ENCODE measurements around the gene NEIL3.

The NEIL3 gene

GRCh38 chr4:177292171-177292570, 17.5 kb upstream of the NEIL3 start:
- Histone ChIP-seq H2AFZ (ENCODE audit: insufficient read depth, low read length, poor library complexity) (no peak overlapping the region), H3K14ac (ENCODE audit: low read length) (no peak overlapping the region), H2BK12ac (ENCODE audit: low read length) (no peak overlapping the region), H4K91ac (ENCODE audit: low read depth, low read length) (no peak overlapping the region), H2BK120ac (ENCODE audit: insufficient read depth, low read length, poor library complexity) (no peak overlapping the region), H3K4me2 (ENCODE audit: low read length) (no peak overlapping the region), H3K9ac (ENCODE audit: low read length) (no peak overlapping the region), H2BK5ac (ENCODE audit: low read depth, low read length, poor library complexity) (no peak overlapping the region), H3K4me1 (ENCODE audit: control insufficient read depth in 1 of 2, insufficient read depth in 2 of 2, low read length in 2 of 2) (no peaks in the 10 kb centered on the region), H3K79me1 (ENCODE audit: low read length) (no peaks in the 10 kb centered on the region), H3K27me3 (ENCODE audit: insufficient read depth, low read length) (no peaks in the 10 kb centered on the region), H3K4me3 (ENCODE audit: low read depth, low read length) (no peak overlapping the region), H3K36me3 (ENCODE audit: control insufficient read depth in 1 of 2, insufficient read depth in 2 of 2, low read length in 2 of 2) (no peaks in the 10 kb centered on the region), H3K79me2 (ENCODE audit: control insufficient read depth, insufficient read depth, low read length, poor library complexity) (no peaks in the 10 kb centered on the region), H4K8ac (ENCODE audit: low read depth, low read length) (no peak overlapping the region), H2AK5ac (ENCODE audit: low read length) (no peak overlapping the region), H3K18ac (ENCODE audit: low read length) (no peak overlapping the region), H3K9me3 (ENCODE audit: insufficient read depth, low read depth, low read length) (no peaks in the 10 kb centered on the region), H4K12ac (ENCODE audit: low read depth, low read length) (no peak overlapping the region), H3K4ac (ENCODE audit: low read depth, low read length) (no peak overlapping the region), H3K23ac (ENCODE audit: low read length) (no peak overlapping the region), H3K27ac (ENCODE audit: low read depth, low read length) (no peak overlapping the region)
- DNase-seq, result no peak
- no CpG with 5 or more reads among the region's 2 CpGs for WGBS (ENCODE audit: extremely low coverage, insufficient coverage, insufficient read length)

- DNase-seq, result no peak
- H3K14ac ChIP-seq (ENCODE audit: low read length), result no peak overlapping the region
These were observed 16.3 kb upstream of the NEIL3 start for GRCh38 chr4:177293208-177294033.

GRCh38 chr4:177297785-177298391, 11.8 kb upstream of the NEIL3 start:
- no peak overlapping the region for H2BK12ac ChIP-seq (ENCODE audit: low read length)
- H3K36me3 ChIP-seq (ENCODE audit: control insufficient read depth in 1 of 2, insufficient read depth in 2 of 2, low read length in 2 of 2), result no peaks in the 10 kb centered on the region
- no peak overlapping the region for H2BK120ac ChIP-seq (ENCODE audit: insufficient read depth, low read length, poor library complexity)
- no peak for DNase-seq
- H3K4me2 ChIP-seq (ENCODE audit: low read length), result no peak overlapping the region
- no peak overlapping the region for H3K18ac ChIP-seq (ENCODE audit: low read length)
- no peak overlapping the region for H3K27ac ChIP-seq (ENCODE audit: low read depth, low read length)
- H3K27me3 ChIP-seq (ENCODE audit: insufficient read depth, low read length), result no peaks in the 10 kb centered on the region
- H3K4me3 ChIP-seq (ENCODE audit: low read depth, low read length), result no peak overlapping the region
- WGBS (ENCODE audit: extremely low coverage, insufficient coverage, insufficient read length), result no CpG with 5 or more reads among the region's 2 CpGs
- no peak overlapping the region for H2AFZ ChIP-seq (ENCODE audit: insufficient read depth, low read length, poor library complexity)
- H3K4me1 ChIP-seq (ENCODE audit: control insufficient read depth in 1 of 2, insufficient read depth in 2 of 2, low read length in 2 of 2), result no peaks in the 10 kb centered on the region
- H2BK5ac ChIP-seq (ENCODE audit: low read depth, low read length, poor library complexity), result no peak overlapping the region
- H4K12ac ChIP-seq (ENCODE audit: low read depth, low read length), result no peak overlapping the region
- no peak overlapping the region for H3K14ac ChIP-seq (ENCODE audit: low read length)
- no peak overlapping the region for H3K4ac ChIP-seq (ENCODE audit: low read depth, low read length)
- no peak overlapping the region for H3K9ac ChIP-seq (ENCODE audit: low read length)
- no peaks in the 10 kb centered on the region for H3K9me3 ChIP-seq (ENCODE audit: insufficient read depth, low read depth, low read length)
- no peak overlapping the region for H4K91ac ChIP-seq (ENCODE audit: low read depth, low read length)
- H3K23ac ChIP-seq (ENCODE audit: low read length), result no peak overlapping the region
- no peak overlapping the region for H2AK5ac ChIP-seq (ENCODE audit: low read length)
- H3K79me2 ChIP-seq (ENCODE audit: control insufficient read depth, insufficient read depth, low read length, poor library complexity), result no peaks in the 10 kb centered on the region
- H3K79me1 ChIP-seq (ENCODE audit: low read length), result no peaks in the 10 kb centered on the region
- no peak overlapping the region for H4K8ac ChIP-seq (ENCODE audit: low read depth, low read length)

More at GRCh38 chr4:177293208-177294033, 16.3 kb upstream of the NEIL3 start:
- no peaks in the 10 kb centered on the region for H3K9me3 ChIP-seq (ENCODE audit: insufficient read depth, low read depth, low read length)
- no peak overlapping the region for H3K27ac ChIP-seq (ENCODE audit: low read depth, low read length)
- H3K27me3 ChIP-seq (ENCODE audit: insufficient read depth, low read length), result no peaks in the 10 kb centered on the region
- no peaks in the 10 kb centered on the region for H3K79me2 ChIP-seq (ENCODE audit: control insufficient read depth, insufficient read depth, low read length, poor library complexity)
- H2AK5ac ChIP-seq (ENCODE audit: low read length), result no peak overlapping the region
- H2BK5ac ChIP-seq (ENCODE audit: low read depth, low read length, poor library complexity), result no peak overlapping the region
- no peak overlapping the region for H3K9ac ChIP-seq (ENCODE audit: low read length)
- H2BK12ac ChIP-seq (ENCODE audit: low read length), result no peak overlapping the region
- H4K91ac ChIP-seq (ENCODE audit: low read depth, low read length), result no peak overlapping the region
- H3K4me2 ChIP-seq (ENCODE audit: low read length), result no peak overlapping the region
- no peak overlapping the region for H3K4me3 ChIP-seq (ENCODE audit: low read depth, low read length)
- H3K36me3 ChIP-seq (ENCODE audit: control insufficient read depth in 1 of 2, insufficient read depth in 2 of 2, low read length in 2 of 2), result no peaks in the 10 kb centered on the region
- no peak overlapping the region for H4K12ac ChIP-seq (ENCODE audit: low read depth, low read length)
- H3K4me1 ChIP-seq (ENCODE audit: control insufficient read depth in 1 of 2, insufficient read depth in 2 of 2, low read length in 2 of 2), result no peaks in the 10 kb centered on the region
- H3K4ac ChIP-seq (ENCODE audit: low read depth, low read length), result no peak overlapping the region
- no peak overlapping the region for H3K23ac ChIP-seq (ENCODE audit: low read length)
- no peak overlapping the region for H4K8ac ChIP-seq (ENCODE audit: low read depth, low read length)
- H3K18ac ChIP-seq (ENCODE audit: low read length), result no peak overlapping the region
- no CpG with 5 or more reads among the region's 5 CpGs for WGBS (ENCODE audit: extremely low coverage, insufficient coverage, insufficient read length)
- no peak overlapping the region for H2BK120ac ChIP-seq (ENCODE audit: insufficient read depth, low read length, poor library complexity)
- no peak overlapping the region for H2AFZ ChIP-seq (ENCODE audit: insufficient read depth, low read length, poor library complexity)
- no peaks in the 10 kb centered on the region for H3K79me1 ChIP-seq (ENCODE audit: low read length)

GRCh38 chr4:177301126-177301639, 8.5 kb upstream of the NEIL3 start:
- H3K36me3 ChIP-seq (ENCODE audit: control insufficient read depth in 1 of 2, insufficient read depth in 2 of 2, low read length in 2 of 2), result no peaks in the 10 kb centered on the region
- no peak overlapping the region for H2BK5ac ChIP-seq (ENCODE audit: low read depth, low read length, poor library complexity)
- no peak overlapping the region for H3K14ac ChIP-seq (ENCODE audit: low read length)
- no peaks in the 10 kb centered on the region for H3K27me3 ChIP-seq (ENCODE audit: insufficient read depth, low read length)
- H3K4me1 ChIP-seq (ENCODE audit: control insufficient read depth in 1 of 2, insufficient read depth in 2 of 2, low read length in 2 of 2), result no peaks in the 10 kb centered on the region
- no peak overlapping the region for H2AFZ ChIP-seq (ENCODE audit: insufficient read depth, low read length, poor library complexity)
- H3K23ac ChIP-seq (ENCODE audit: low read length), result no peak overlapping the region
- no peak for DNase-seq
- no peak overlapping the region for H2BK120ac ChIP-seq (ENCODE audit: insufficient read depth, low read length, poor library complexity)
- no peak overlapping the region for H4K12ac ChIP-seq (ENCODE audit: low read depth, low read length)
- no peak overlapping the region for H4K8ac ChIP-seq (ENCODE audit: low read depth, low read length)
- no peak overlapping the region for H3K18ac ChIP-seq (ENCODE audit: low read length)
- no CpG with 5 or more reads among the region's 4 CpGs for WGBS (ENCODE audit: extremely low coverage, insufficient coverage, insufficient read length)
- no peaks in the 10 kb centered on the region for H3K9me3 ChIP-seq (ENCODE audit: insufficient read depth, low read depth, low read length)
- no peak overlapping the region for H4K91ac ChIP-seq (ENCODE audit: low read depth, low read length)
- no peak overlapping the region for H3K4me3 ChIP-seq (ENCODE audit: low read depth, low read length)
- H3K4me2 ChIP-seq (ENCODE audit: low read length), result no peak overlapping the region
- H3K9ac ChIP-seq (ENCODE audit: low read length), result no peak overlapping the region
- no peaks in the 10 kb centered on the region for H3K79me1 ChIP-seq (ENCODE audit: low read length)
- H2AK5ac ChIP-seq (ENCODE audit: low read length), result no peak overlapping the region
- no peak overlapping the region for H3K27ac ChIP-seq (ENCODE audit: low read depth, low read length)
- H2BK12ac ChIP-seq (ENCODE audit: low read length), result no peak overlapping the region
- no peak overlapping the region for H3K4ac ChIP-seq (ENCODE audit: low read depth, low read length)
- H3K79me2 ChIP-seq (ENCODE audit: control insufficient read depth, insufficient read depth, low read length, poor library complexity), result no peaks in the 10 kb centered on the region

Data from trophoblast cell (in vitro differentiated cells and primary cell).